Adrenal gland (tissue), 12 donors: ENCODE data around the gene RAB30. TPM values are rescaled to one million over a fixed set of nuclear protein-coding genes. Genes with fewer than 3 reads are reported as not detected.

ENCODE experiments used
- DNase-seq, 7 donors: peaks; one replicate each; pipeline ENCODE4 v3.0.0-alpha.2; 2019 to 2020
- H3K27ac ChIP-seq, 5 donors: fragments of 200-600 bp; sonication (generic) in 4 of 5; 1 replicate in 3 of 5; 2 replicates in 2 of 5; pipeline versions ENCODE4 v1.5.1 to v1.8.0; 2016 to 2020; ENCODE audit warnings: mild to moderate bottlenecking in 1 of 5
- H3K27me3 ChIP-seq: fragments of 200-600 bp; 2 replicates; pipeline ENCODE4 v1.8.0; 2021
- H3K36me3 ChIP-seq, 2 donors: fragments of 200-600 bp; replicated peaks in 1 of 2; 1 replicate in 1 of 2; 2 replicates in 1 of 2; pipeline versions ENCODE4 v1.5.1 to v1.8.0; 2018 to 2022
- H3K4me1 ChIP-seq, 2 donors: fragments of 200-600 bp; replicated peaks in 1 of 2; 1 replicate in 1 of 2; 2 replicates in 1 of 2; pipeline versions ENCODE4 v1.5.1 to v1.8.0; 2018 to 2021
- H3K4me3 ChIP-seq, 4 donors: fragments of 200-600 bp; sonication (generic) in 3 of 4; one replicate each; pipeline ENCODE4 v1.5.1; 2016 to 2018
- H3K9me3 ChIP-seq, 3 donors: fragments of 200-600 bp; sonication (generic) in 1 of 3; replicated peaks in 1 of 3; 1 replicate in 2 of 3; 2 replicates in 1 of 3; pipeline versions ENCODE4 v1.5.1 to v1.8.0; 2016 to 2021
- POLR2A ChIP-seq, 2 donors: fragments of 450-650 bp; IDR thresholded peaks; one replicate each; pipeline ENCODE4 v1.6.1; 2017; ENCODE audit warnings: antibody characterized with exemption in 2 of 2, mild to moderate bottlenecking in 2 of 2, moderate library complexity in 1 of 2
- WGBS, 4 donors: extraction: QIAGEN DNeasy Blood & Tissue Kit in 2 of 4; methylation state at CpG; one replicate each; pipeline versions ENCODE4 v1.1.5 to v1.1.7; 2013 to 2017; 5-methylcytosine and 5-hydroxymethylcytosine counted together
- intact Hi-C, 2 donors: fragments of 100-400 bp; cut with DNase I; formaldehyde crosslinking; loops; one replicate each; pipeline versions ENCODE4 v1.14.1 to v1.15.0; 2022 to 2023
- polyA plus RNA-seq, 3 donors: library from polyadenylated mRNA; stranded (reverse); fragments of 200-250 nt in 2 of 3; fragments of 350-450 nt in 1 of 3; fragmentation: Illumina TruSeq in 1 of 3; extraction: RNeasy Lipid Tissue Mini Kit (QIAGEN cat#74804) in 1 of 3; gene quantifications; one replicate each; pipeline ENCODE4 v1.2.3, GENCODE V29; 2013 to 2014
- total RNA-seq, 9 donors: library from RNA; depleted of rRNA in 4 of 9; stranded (reverse); fragments of >200 nt in 4 of 9; fragments of 120-200 nt in 1 of 9; fragmentation: NEBNext Ultra II Directional in 1 of 9; extraction: Animal tissue kit (Norgen Biotek cat#: 25700) in 1 of 9; gene quantifications; one replicate each; pipeline versions ENCODE4 v1.1.0 to v1.2.4, GENCODE V29; 2013 to 2023
- TF ChIP-seq, protein P1 (sequence below), 6 experiments: fragments of 450-650 bp in 4 of 6; fragments of 200-600 bp in 2 of 6; sonication (generic) in 1 of 6; IDR thresholded peaks; 1 replicate in 5 of 6; 2 replicates in 1 of 6; pipeline versions ENCODE4 v1.5.1 to v1.8.0; 2016 to 2021; ENCODE audit warnings: antibody characterized with exemption in 6 of 6, mild to moderate bottlenecking in 2 of 6, moderate library complexity in 1 of 6
- donor health status: healthy with polysubstance abuse.
- donor health status: Bipolar disorder and iron deficiency.
- donor health status: DM: yes; HTN: yes; CAD: no.
- donor health status: DM: no; HTN: no; CAD: no.
- donor health status: DM: no; HTN: no; CAD: no.
- donor health status: DM: yes; HTN: yes; CAD: no.

RAB30 gene
- total and polyA plus RNA-seq, 12 donors = 5.1 to 69.4 (median 41.7) TPM

DNA sequence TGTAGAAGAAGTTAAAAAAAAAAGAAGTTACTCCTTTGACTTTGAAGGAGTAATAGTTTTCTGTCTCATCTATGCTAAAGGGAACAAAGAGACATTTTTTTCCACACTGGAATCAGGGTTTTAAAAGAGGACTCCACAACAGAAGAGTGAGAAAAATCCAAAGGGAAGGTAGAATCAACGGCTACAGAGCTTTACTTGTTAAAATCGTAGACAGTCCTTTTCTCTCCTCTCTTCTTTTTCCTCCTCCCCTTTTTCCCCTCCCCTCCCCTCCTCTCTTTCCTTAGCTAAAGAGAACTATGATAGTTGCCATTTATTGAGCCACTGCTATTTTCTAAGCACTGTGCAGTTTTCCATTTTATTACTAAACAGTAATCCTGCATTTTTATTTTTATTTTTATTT, 141.0 kb downstream of the RAB30 start:
- Histone ChIP-seq H3K4me3 (no peak overlapping the region), H3K36me3 (no peaks in the 10 kb centered on the region), H3K27ac (no peak overlapping the region), H3K27me3 (no peaks in the 10 kb centered on the region), H3K4me1 (no peaks in the 10 kb centered on the region), H3K9me3 (no peaks in the 10 kb centered on the region)
- no peak for TF ChIP-seq POLR2A (IDR thresholded peaks at IDR 0.05)
- TF ChIP-seq, protein P1, sequence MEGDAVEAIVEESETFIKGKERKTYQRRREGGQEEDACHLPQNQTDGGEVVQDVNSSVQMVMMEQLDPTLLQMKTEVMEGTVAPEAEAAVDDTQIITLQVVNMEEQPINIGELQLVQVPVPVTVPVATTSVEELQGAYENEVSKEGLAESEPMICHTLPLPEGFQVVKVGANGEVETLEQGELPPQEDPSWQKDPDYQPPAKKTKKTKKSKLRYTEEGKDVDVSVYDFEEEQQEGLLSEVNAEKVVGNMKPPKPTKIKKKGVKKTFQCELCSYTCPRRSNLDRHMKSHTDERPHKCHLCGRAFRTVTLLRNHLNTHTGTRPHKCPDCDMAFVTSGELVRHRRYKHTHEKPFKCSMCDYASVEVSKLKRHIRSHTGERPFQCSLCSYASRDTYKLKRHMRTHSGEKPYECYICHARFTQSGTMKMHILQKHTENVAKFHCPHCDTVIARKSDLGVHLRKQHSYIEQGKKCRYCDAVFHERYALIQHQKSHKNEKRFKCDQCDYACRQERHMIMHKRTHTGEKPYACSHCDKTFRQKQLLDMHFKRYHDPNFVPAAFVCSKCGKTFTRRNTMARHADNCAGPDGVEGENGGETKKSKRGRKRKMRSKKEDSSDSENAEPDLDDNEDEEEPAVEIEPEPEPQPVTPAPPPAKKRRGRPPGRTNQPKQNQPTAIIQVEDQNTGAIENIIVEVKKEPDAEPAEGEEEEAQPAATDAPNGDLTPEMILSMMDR (IDR thresholded peaks at IDR 0.05) = no peak
- no peak for DNase-seq
- intact Hi-C loops = no loop called here
- 77 to 96% (median 81%) methylated on average over 2 of the region's 2 CpGs for WGBS, 4 donors

DNA sequence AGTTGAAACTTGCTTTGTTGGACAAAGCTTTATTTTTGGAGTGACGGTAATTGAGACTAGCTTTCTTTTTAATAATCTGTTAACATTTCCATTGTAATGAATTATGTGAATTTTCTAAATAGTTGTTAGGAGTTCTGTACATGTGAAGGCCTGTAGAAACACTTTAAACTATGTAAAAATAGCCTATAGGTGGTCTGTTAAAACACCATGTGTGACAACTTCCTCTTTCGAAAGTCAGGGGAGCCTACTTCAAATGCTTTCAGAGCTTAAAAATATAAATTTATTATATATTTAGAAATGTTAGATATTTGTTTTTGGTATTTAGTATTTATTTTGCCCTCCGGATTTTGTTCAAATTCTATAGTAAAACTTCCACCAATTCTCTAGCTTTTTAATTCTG, 141.5 kb downstream of the RAB30 start:
- Histone ChIP-seq H3K27ac (no peak overlapping the region), H3K27me3 (no peaks in the 10 kb centered on the region), H3K36me3 (no peaks in the 10 kb centered on the region), H3K4me1 (no peaks in the 10 kb centered on the region), H3K9me3 (no peaks in the 10 kb centered on the region), H3K4me3 (no peak overlapping the region)
- WGBS, 4 donors = 78 to 94% (median 92%) methylated on average over 3 of the region's 3 CpGs
- DNase-seq = no peak
- no peak for TF ChIP-seq POLR2A (IDR thresholded peaks at IDR 0.05)
- TF ChIP-seq, protein P1 (IDR thresholded peaks at IDR 0.05) = no peak
- intact Hi-C loops = no loop called here

DNA sequence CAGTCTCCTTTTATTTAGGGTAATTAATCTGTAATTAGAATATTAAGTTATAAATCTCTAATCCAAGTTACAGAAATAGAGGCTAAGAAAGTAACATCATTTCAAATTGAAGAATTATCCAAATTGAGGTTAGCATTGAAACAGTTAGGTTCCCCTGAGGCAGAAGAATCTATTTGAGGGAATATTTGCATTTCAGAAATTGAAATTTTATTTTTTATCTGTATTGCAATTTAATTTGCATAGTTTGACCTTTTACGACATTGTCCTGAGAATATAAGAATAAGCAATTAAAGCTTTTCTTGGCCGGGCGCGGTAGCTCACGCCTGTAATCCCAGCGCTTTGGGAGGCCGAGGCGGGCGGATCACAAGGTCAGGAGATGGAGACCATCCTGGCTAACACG, 142.6 kb downstream of the RAB30 start:
- DNase-seq = no peak
- 93 to 97% (median 96%) methylated on average over 8 to 10 of the region's 10 CpGs for WGBS, 4 donors
- Histone ChIP-seq H3K9me3 (no peaks in the 10 kb centered on the region), H3K36me3 (no peaks in the 10 kb centered on the region), H3K27ac (no peak overlapping the region), H3K4me3 (no peak overlapping the region), H3K4me1 (no peaks in the 10 kb centered on the region), H3K27me3 (no peaks in the 10 kb centered on the region)
- intact Hi-C loops = no loop called here
- TF ChIP-seq POLR2A (IDR thresholded peaks at IDR 0.05) = no peak
- TF ChIP-seq, protein P1 (IDR thresholded peaks at IDR 0.05) = no peak

DNA sequence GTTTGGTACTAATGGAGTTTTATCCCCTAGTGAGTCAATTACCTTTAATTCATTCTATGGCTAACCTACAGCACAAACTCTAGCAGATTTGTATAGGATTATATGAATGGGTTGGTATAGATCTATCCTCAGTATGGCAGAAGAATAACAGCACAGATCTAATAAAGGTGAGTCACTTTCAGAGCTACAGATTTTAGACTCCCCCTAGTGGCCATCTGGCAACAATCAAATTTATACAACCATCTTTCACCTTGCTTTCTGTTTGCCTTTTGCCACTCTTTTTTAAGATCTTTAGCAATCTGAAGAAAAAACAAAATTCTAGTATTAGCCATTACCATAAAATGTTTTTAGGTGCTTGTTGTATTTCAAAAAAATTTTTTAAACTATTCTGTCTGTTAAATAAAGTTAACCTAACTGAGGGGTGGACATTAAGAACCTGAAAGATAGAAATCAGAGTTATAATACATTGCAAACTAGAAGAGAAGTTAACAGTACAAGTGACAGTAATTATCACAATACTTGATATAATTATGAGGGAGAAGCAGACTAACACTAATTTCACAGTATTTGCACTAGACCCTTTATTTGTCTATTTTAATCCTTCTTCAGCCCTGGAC, 144.3 kb downstream of the RAB30 start:
- TF ChIP-seq, protein P1 (IDR thresholded peaks at IDR 0.05) = peak; percentile 69 to 88 (median 74)
- no peak for TF ChIP-seq POLR2A (IDR thresholded peaks at IDR 0.05)
- no peaks in the 10 kb centered on the region for H3K4me1 ChIP-seq
- no peak overlapping the region for H3K27ac ChIP-seq
- no peak overlapping the region for H3K4me3 ChIP-seq
- no peaks in the 10 kb centered on the region for H3K27me3 ChIP-seq
- no peaks in the 10 kb centered on the region for H3K9me3 ChIP-seq
- intact Hi-C loops = no loop called here
- no peaks in the 10 kb centered on the region for H3K36me3 ChIP-seq
- DNase-seq = peak in 3 of 7 donors; percentile 20 to 37 (median 30)
